GM12878 (cell line): ENCODE results near the gene CHD5.

Experiments used
- CTCF ChIP-seq, 3 experiments: IDR thresholded peaks in 2 of 3; conservative IDR thresholded peaks in 1 of 3; 2 replicates each; pipeline ENCODE4 v1.5.1; 2011; ENCODE audit warnings: low read depth in 3 of 3, low read length in 3 of 3, mild to moderate bottlenecking in 3 of 3, control low read depth in 2 of 3, moderate library complexity in 2 of 3, inconsistent platforms in 1 of 3, mixed read lengths in 1 of 3; ENCODE audit not compliant: control insufficient read depth in 2 of 3, insufficient read depth in 1 of 3; ENCODE audit errors: extremely low read depth in 1 of 3
- ETV6 ChIP-seq, 2 experiments: fragments of 450-650 bp in 1 of 2; IDR thresholded peaks in 1 of 2; conservative IDR thresholded peaks in 1 of 2; 2 replicates each; pipeline ENCODE4 v1.6.1; 2014; ENCODE audit warnings: antibody characterized with exemption in 1 of 2, borderline replicate concordance in 1 of 2, low read depth in 1 of 2, mild to moderate bottlenecking in 1 of 2, moderate library complexity in 1 of 2
- POLR2AphosphoS5 ChIP-seq: IDR thresholded peaks from 2 replicates; pipeline ENCODE4 v1.6.1; 2011; ENCODE audit warnings: mild to moderate bottlenecking, low read length, inconsistent platforms
- RBBP5 ChIP-seq: fragments of 200-600 bp; sonication (generic); conservative IDR thresholded peaks from 2 replicates; pipeline ENCODE4 v1.6.1; 2016
- TBL1XR1 ChIP-seq: IDR thresholded peaks from 2 replicates; pipeline ENCODE4 v1.6.1; 2012; ENCODE audit warnings: low read depth, low read length, improper control_type of control experiment
- ZBTB40 ChIP-seq: fragments of 450-650 bp; IDR thresholded peaks from 2 replicates; pipeline ENCODE4 v1.6.1; 2016; ENCODE audit warnings: mild to moderate bottlenecking, moderate library complexity, borderline replicate concordance
- ZNF207 ChIP-seq: fragments of 450-650 bp; IDR thresholded peaks from 2 replicates; pipeline ENCODE4 v1.6.1; 2014; ENCODE audit warnings: antibody characterized with exemption, mild to moderate bottlenecking, borderline replicate concordance
- ZNF24 ChIP-seq: fragments of 450-650 bp; IDR thresholded peaks from 2 replicates; pipeline ENCODE4 v1.6.1; 2017; ENCODE audit warnings: antibody characterized with exemption, mild to moderate bottlenecking

GRCh38 chr1:6062670-6063069 lies 117.5 kb downstream of the CHD5 start:
- TF ChIP-seq ZNF207, result no peak
- no peak for TF ChIP-seq RBBP5
- TF ChIP-seq TBL1XR1, result no peak
- no peak for TF ChIP-seq ZBTB40
- no peak for TF ChIP-seq POLR2AphosphoS5
- TF ChIP-seq CTCF (IDR thresholded peaks at IDR 0.05 in 2 of 3, conservative IDR thresholded peaks at IDR 0.05 in 1 of 3; ENCODE audit: control insufficient read depth in 2 of 3, extremely low read depth in 1 of 3, insufficient read depth in 1 of 3, low read depth in 3 of 3, low read length in 3 of 3), result no peak
- no peak for TF ChIP-seq ZNF24
- no peak for TF ChIP-seq ETV6 (conservative IDR thresholded peaks at IDR 0.05 in 1 of 2, IDR thresholded peaks at IDR 0.05 in 1 of 2; ENCODE audit: borderline replicate concordance in 1 of 2, low read depth in 1 of 2)
